GM18519 (cell line): ENCODE data around the gene MACROD2.
"Not testable (repeated sequence)": the region's sequence is repeated elsewhere in the genome, so short reads cannot be mapped to it uniquely, and the experiment has no call there.

Experiments used
- ATAC-seq: cut with Tn5 transposase; IDR thresholded peaks from one replicate; pipeline ENCODE4 v1.9.1; 2021; ENCODE audit warnings: mild to moderate bottlenecking, moderate library complexity; ENCODE audit not compliant: unreplicated experiment, low FRiP score

The MACROD2 gene

GRCh38 chr20:14992153-14992552 lies 996.8 kb downstream of the MACROD2 start:
- no peak for ATAC-seq

GRCh38 chr20:14992961-14993360 lies 997.6 kb downstream of the MACROD2 start:
- no peak for ATAC-seq

- no peak for ATAC-seq
Observed at GRCh38 chr20:14996883-14997672, 1001.8 kb downstream of the MACROD2 start.

GRCh38 chr20:14997791-14998190 lies 1002.5 kb downstream of the MACROD2 start:
- ATAC-seq = no peak

- no peak for ATAC-seq
Observed at GRCh38 chr20:15005300-15005986, 1010.1 kb downstream of the MACROD2 start.

- no peak for ATAC-seq
Observed at GRCh38 chr20:15011631-15012030, 1016.3 kb downstream of the MACROD2 start.

GRCh38 chr20:15012566-15012965 lies 1017.2 kb downstream of the MACROD2 start:
- no peak for ATAC-seq

- not testable (repeated sequence) for ATAC-seq
Observed at GRCh38 chr20:15016875-15017274, 1021.6 kb downstream of the MACROD2 start.

- no peak for ATAC-seq
Observed at GRCh38 chr20:15018966-15019365, 1023.6 kb downstream of the MACROD2 start.

- no peak for ATAC-seq
Observed at GRCh38 chr20:15020845-15021244, 1025.5 kb downstream of the MACROD2 start.

GRCh38 chr20:15022921-15023320 lies 1027.6 kb downstream of the MACROD2 start:
- ATAC-seq = no peak

GRCh38 chr20:15026759-15027158 lies 1031.4 kb downstream of the MACROD2 start:
- no peak for ATAC-seq

- no peak for ATAC-seq
Observed at GRCh38 chr20:15030826-15031225, 1035.5 kb downstream of the MACROD2 start.

GRCh38 chr20:15031546-15032351 lies 1036.4 kb downstream of the MACROD2 start:
- no peak for ATAC-seq

- ATAC-seq = no peak
Observed at GRCh38 chr20:15032352-15032622, 1037.0 kb downstream of the MACROD2 start.

- ATAC-seq = no peak
Observed at GRCh38 chr20:15033269-15033668, 1038.0 kb downstream of the MACROD2 start.

GRCh38 chr20:15033891-15034290 lies 1038.6 kb downstream of the MACROD2 start:
- no peak for ATAC-seq

GRCh38 chr20:15036948-15037347 lies 1041.6 kb downstream of the MACROD2 start:
- no peak for ATAC-seq

GRCh38 chr20:15039088-15039752 lies 1043.9 kb downstream of the MACROD2 start:
- no peak for ATAC-seq

- no peak for ATAC-seq
Observed at GRCh38 chr20:15042723-15043122, 1047.4 kb downstream of the MACROD2 start.

GRCh38 chr20:15045246-15045645 lies 1049.9 kb downstream of the MACROD2 start:
- no peak for ATAC-seq
